SK-N-SH treated with all-trans-retinoic acid at 6 μM for 48 hours (cell line): ENCODE measurements around the gene LEPR.

Source experiments
- ATAC-seq: fragments of 200-7000 bp; cut with Tn5 transposase; 3 replicates; pipeline ENCODE4 v1.9.1; 2020; ENCODE audit warnings: mild to moderate bottlenecking, moderate library complexity
- ARNTL ChIP-seq: fragments of 450-650 bp; formaldehyde crosslinking; IDR thresholded peaks from 2 replicates; pipeline ENCODE4 v1.5.0; 2020; ENCODE audit warnings: low read depth, mild to moderate bottlenecking, moderate library complexity, borderline replicate concordance
- BACH2 ChIP-seq: fragments of 250-450 bp; sonication (Bioruptor Pico); IDR thresholded peaks from 2 replicates; pipeline ENCODE4 v1.9.0; 2021; ENCODE audit warnings: mild to moderate bottlenecking, borderline replicate concordance
- CSDC2 ChIP-seq: fragments of 250-450 bp; sonication (Bioruptor Pico); IDR thresholded peaks from 2 replicates; pipeline ENCODE4 v1.5.0; 2020; ENCODE audit warnings: mild to moderate bottlenecking, moderate library complexity
- ESRRG ChIP-seq: fragments of 250-450 bp; sonication (Bioruptor Pico); IDR thresholded peaks from 2 replicates; pipeline ENCODE4 v1.6.1; 2021; ENCODE audit warnings: mild to moderate bottlenecking
- GLIS3 ChIP-seq: fragments of 250-450 bp; sonication (Bioruptor Pico); IDR thresholded peaks from 2 replicates; pipeline ENCODE4 v1.5.0; 2020; ENCODE audit warnings: mild to moderate bottlenecking, moderate library complexity
- ISL1 ChIP-seq: fragments of 250-450 bp; sonication (Bioruptor Pico); IDR thresholded peaks from 2 replicates; pipeline ENCODE4 v2.1.2; 2022; ENCODE audit warnings: mild to moderate bottlenecking, moderate library complexity
- OSR1 ChIP-seq: fragments of 250-450 bp; sonication (Bioruptor Pico); IDR thresholded peaks from 2 replicates; pipeline ENCODE4 v1.8.0; 2022; ENCODE audit warnings: moderate library complexity, mild to moderate bottlenecking, inconsistent platforms
- PPARA ChIP-seq: fragments of 250-450 bp; sonication (Bioruptor Pico); IDR thresholded peaks from 2 replicates; pipeline ENCODE4 v1.5.0; 2020; ENCODE audit warnings: mild to moderate bottlenecking, borderline replicate concordance
- RARB ChIP-seq: fragments of 250-450 bp; sonication (Bioruptor Pico); IDR thresholded peaks from 2 replicates; pipeline ENCODE4 v1.8.0; 2021; ENCODE audit warnings: mild to moderate bottlenecking, moderate library complexity
- SNAI2 ChIP-seq: fragments of 250-450 bp; sonication (Bioruptor Pico); IDR thresholded peaks from 2 replicates; pipeline ENCODE4 v1.5.0; 2020; ENCODE audit warnings: mild to moderate bottlenecking, moderate library complexity
- TCF4 ChIP-seq: fragments of 250-450 bp; sonication (Bioruptor Pico); IDR thresholded peaks from 2 replicates; pipeline ENCODE4 v1.8.0; 2021; ENCODE audit warnings: mild to moderate bottlenecking, moderate library complexity, borderline replicate concordance
- TOX ChIP-seq: fragments of 250-450 bp; sonication (Bioruptor Pico); IDR thresholded peaks from 2 replicates; pipeline ENCODE4 v1.8.0; 2021; ENCODE audit warnings: mild to moderate bottlenecking, moderate library complexity, borderline replicate concordance
- ZC3H10 ChIP-seq: fragments of 250-450 bp; sonication (Bioruptor Pico); IDR thresholded peaks from 2 replicates; pipeline ENCODE4 v1.5.1; 2021; ENCODE audit warnings: mild to moderate bottlenecking, moderate library complexity
- ZFP3 ChIP-seq: fragments of 250-450 bp; sonication (Bioruptor Pico); IDR thresholded peaks from 2 replicates; pipeline ENCODE4 v1.5.0; 2020; ENCODE audit warnings: mild to moderate bottlenecking, moderate library complexity
- ZFP30 ChIP-seq: fragments of 450-650 bp; formaldehyde crosslinking; IDR thresholded peaks from 2 replicates; pipeline ENCODE4 v1.5.0; 2022; ENCODE audit warnings: mild to moderate bottlenecking, moderate library complexity
- ZNF565 ChIP-seq: fragments of 450-650 bp; formaldehyde crosslinking; conservative IDR thresholded peaks from 2 replicates; pipeline ENCODE4 v1.5.0; 2020; ENCODE audit warnings: low read depth, mild to moderate bottlenecking, moderate library complexity
- ZNF70 ChIP-seq: fragments of 450-650 bp; formaldehyde crosslinking; IDR thresholded peaks from 2 replicates; pipeline ENCODE4 v1.5.0; 2020; ENCODE audit warnings: mild to moderate bottlenecking, moderate library complexity
- ZNF8 ChIP-seq: fragments of 450-650 bp; formaldehyde crosslinking; IDR thresholded peaks from 2 replicates; pipeline ENCODE4 v1.5.0; 2020; ENCODE audit warnings: mild to moderate bottlenecking, moderate library complexity
- TF ChIP-seq, protein P1 (sequence below): fragments of 250-450 bp; sonication (Bioruptor Pico); IDR thresholded peaks from 2 replicates; pipeline ENCODE4 v1.5.0; 2020; ENCODE audit warnings: mild to moderate bottlenecking, moderate library complexity
- TF ChIP-seq, protein P2 (sequence below): fragments of 250-450 bp; sonication (Bioruptor Pico); IDR thresholded peaks from 2 replicates; pipeline ENCODE4 v1.8.0; 2021; ENCODE audit warnings: low read depth, mild to moderate bottlenecking, moderate library complexity, borderline replicate concordance
- TF ChIP-seq, protein P3 (sequence below): fragments of 250-450 bp; sonication (Bioruptor Pico); IDR thresholded peaks from 2 replicates; pipeline ENCODE4 v1.8.0; 2020; ENCODE audit warnings: mild to moderate bottlenecking, moderate library complexity, borderline replicate concordance
- TF ChIP-seq, protein P4 (sequence below): fragments of 250-450 bp; sonication (Bioruptor Pico); IDR thresholded peaks from 2 replicates; pipeline ENCODE4 v1.5.1; 2021; ENCODE audit warnings: mild to moderate bottlenecking, moderate library complexity

The LEPR gene

DNA sequence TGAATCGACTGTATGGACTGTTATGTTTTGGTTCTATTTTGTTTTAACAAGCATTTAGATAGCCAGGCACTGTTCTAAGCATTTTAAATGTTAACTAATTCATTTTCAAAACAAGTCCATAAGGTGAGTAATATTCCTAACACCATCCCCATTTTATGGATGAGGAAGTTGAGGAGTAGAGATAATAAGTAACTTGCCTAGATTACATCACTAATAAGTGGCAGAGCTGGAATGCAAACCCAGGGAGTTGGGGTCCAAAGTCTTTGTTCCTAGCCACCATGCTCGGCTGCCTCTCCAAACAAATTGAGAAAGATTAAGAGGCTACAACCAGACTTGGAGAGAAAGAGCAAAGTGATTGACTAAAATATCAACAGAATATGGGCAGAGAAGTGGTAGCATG, 12.6 kb upstream of the LEPR start:
- TF ChIP-seq ZNF70 (no peak), TOX (CRISPR knock-in tag) (no peak), PPARA (no peak), ZNF8 (CRISPR knock-in tag) (no peak), ZFP30 (CRISPR knock-in tag) (no peak), ZNF565 (CRISPR knock-in tag) (no peak), CSDC2 (no peak), BACH2 (CRISPR knock-in tag) (no peak), ESRRG (no peak), ARNTL (CRISPR knock-in tag) (no peak), GLIS3 (no peak), ZFP3 (CRISPR knock-in tag) (no peak), TCF4 (CRISPR knock-in tag) (no peak), ISL1 (CRISPR knock-in tag) (no peak), RARB (CRISPR knock-in tag) (no peak)
- TF ChIP-seq, protein P1, sequence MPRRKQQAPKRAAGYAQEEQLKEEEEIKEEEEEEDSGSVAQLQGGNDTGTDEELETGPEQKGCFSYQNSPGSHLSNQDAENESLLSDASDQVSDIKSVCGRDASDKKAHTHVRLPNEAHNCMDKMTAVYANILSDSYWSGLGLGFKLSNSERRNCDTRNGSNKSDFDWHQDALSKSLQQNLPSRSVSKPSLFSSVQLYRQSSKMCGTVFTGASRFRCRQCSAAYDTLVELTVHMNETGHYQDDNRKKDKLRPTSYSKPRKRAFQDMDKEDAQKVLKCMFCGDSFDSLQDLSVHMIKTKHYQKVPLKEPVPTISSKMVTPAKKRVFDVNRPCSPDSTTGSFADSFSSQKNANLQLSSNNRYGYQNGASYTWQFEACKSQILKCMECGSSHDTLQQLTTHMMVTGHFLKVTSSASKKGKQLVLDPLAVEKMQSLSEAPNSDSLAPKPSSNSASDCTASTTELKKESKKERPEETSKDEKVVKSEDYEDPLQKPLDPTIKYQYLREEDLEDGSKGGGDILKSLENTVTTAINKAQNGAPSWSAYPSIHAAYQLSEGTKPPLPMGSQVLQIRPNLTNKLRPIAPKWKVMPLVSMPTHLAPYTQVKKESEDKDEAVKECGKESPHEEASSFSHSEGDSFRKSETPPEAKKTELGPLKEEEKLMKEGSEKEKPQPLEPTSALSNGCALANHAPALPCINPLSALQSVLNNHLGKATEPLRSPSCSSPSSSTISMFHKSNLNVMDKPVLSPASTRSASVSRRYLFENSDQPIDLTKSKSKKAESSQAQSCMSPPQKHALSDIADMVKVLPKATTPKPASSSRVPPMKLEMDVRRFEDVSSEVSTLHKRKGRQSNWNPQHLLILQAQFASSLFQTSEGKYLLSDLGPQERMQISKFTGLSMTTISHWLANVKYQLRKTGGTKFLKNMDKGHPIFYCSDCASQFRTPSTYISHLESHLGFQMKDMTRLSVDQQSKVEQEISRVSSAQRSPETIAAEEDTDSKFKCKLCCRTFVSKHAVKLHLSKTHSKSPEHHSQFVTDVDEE (CRISPR knock-in tag), result no peak
- TF ChIP-seq, protein P2, sequence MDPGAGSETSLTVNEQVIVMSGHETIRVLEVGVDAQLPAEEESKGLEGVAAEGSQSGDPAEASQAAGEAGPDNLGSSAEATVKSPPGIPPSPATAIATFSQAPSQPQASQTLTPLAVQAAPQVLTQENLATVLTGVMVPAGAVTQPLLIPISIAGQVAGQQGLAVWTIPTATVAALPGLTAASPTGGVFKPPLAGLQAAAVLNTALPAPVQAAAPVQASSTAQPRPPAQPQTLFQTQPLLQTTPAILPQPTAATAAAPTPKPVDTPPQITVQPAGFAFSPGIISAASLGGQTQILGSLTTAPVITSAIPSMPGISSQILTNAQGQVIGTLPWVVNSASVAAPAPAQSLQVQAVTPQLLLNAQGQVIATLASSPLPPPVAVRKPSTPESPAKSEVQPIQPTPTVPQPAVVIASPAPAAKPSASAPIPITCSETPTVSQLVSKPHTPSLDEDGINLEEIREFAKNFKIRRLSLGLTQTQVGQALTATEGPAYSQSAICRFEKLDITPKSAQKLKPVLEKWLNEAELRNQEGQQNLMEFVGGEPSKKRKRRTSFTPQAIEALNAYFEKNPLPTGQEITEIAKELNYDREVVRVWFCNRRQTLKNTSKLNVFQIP (CRISPR knock-in tag), result no peak
- TF ChIP-seq, protein P3, sequence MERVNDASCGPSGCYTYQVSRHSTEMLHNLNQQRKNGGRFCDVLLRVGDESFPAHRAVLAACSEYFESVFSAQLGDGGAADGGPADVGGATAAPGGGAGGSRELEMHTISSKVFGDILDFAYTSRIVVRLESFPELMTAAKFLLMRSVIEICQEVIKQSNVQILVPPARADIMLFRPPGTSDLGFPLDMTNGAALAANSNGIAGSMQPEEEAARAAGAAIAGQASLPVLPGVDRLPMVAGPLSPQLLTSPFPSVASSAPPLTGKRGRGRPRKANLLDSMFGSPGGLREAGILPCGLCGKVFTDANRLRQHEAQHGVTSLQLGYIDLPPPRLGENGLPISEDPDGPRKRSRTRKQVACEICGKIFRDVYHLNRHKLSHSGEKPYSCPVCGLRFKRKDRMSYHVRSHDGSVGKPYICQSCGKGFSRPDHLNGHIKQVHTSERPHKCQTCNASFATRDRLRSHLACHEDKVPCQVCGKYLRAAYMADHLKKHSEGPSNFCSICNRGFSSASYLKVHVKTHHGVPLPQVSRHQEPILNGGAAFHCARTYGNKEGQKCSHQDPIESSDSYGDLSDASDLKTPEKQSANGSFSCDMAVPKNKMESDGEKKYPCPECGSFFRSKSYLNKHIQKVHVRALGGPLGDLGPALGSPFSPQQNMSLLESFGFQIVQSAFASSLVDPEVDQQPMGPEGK (CRISPR knock-in tag), result no peak
- no peak for ATAC-seq

DNA sequence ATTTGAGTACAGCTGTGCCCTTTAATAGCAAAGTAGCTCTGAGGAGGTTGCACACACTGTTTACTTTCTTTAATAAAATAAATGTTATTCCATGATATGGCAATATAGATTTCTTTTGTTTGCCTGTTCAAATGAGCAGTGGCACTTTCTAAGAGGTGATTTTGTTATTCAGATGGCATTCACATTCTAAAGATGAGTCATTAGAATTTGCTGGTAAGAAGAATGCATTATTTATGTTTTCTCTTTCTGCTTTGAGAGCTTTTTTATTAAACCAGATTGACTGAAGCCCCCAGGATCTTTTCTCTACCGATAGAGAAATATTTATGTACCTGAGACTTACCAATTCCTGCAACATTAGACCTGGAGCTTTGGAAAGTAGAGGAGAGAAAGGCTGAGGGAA, 11.2 kb upstream of the LEPR start:
- no peak for ATAC-seq
- TF ChIP-seq BACH2 (CRISPR knock-in tag) (no peak), ZFP30 (CRISPR knock-in tag) (no peak), TCF4 (CRISPR knock-in tag) (no peak), TOX (CRISPR knock-in tag) (no peak), ZNF8 (CRISPR knock-in tag) (no peak), ISL1 (CRISPR knock-in tag) (no peak), ARNTL (CRISPR knock-in tag) (no peak), ZNF565 (CRISPR knock-in tag) (no peak), ZFP3 (CRISPR knock-in tag) (no peak), GLIS3 (no peak), OSR1 (no peak), ESRRG (no peak), PPARA (no peak), ZNF70 (no peak), ZC3H10 (CRISPR knock-in tag) (no peak), SNAI2 (CRISPR knock-in tag) (no peak), CSDC2 (no peak)
- TF ChIP-seq, protein P3 (CRISPR knock-in tag), result no peak
- TF ChIP-seq, protein P4, sequence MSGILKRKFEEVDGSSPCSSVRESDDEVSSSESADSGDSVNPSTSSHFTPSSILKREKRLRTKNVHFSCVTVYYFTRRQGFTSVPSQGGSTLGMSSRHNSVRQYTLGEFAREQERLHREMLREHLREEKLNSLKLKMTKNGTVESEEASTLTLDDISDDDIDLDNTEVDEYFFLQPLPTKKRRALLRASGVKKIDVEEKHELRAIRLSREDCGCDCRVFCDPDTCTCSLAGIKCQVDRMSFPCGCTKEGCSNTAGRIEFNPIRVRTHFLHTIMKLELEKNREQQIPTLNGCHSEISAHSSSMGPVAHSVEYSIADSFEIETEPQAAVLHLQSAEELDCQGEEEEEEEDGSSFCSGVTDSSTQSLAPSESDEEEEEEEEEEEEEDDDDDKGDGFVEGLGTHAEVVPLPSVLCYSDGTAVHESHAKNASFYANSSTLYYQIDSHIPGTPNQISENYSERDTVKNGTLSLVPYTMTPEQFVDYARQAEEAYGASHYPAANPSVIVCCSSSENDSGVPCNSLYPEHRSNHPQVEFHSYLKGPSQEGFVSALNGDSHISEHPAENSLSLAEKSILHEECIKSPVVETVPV (CRISPR knock-in tag), result no peak
- TF ChIP-seq, protein P1 (CRISPR knock-in tag), result no peak
